Inflammatory macrophage treated with lipopolysaccharide for 4 hours (primary cell): ENCODE data around the gene DCLK2.

Experiments
- DNase-seq: peaks from one replicate; pipeline ENCODE4 v3.0.0-alpha.2; 2020

The DCLK2 gene

GRCh38 chr4:150212927-150213326 is 134.7 kb downstream of the DCLK2 start:
- no peak for DNase-seq

DNA sequence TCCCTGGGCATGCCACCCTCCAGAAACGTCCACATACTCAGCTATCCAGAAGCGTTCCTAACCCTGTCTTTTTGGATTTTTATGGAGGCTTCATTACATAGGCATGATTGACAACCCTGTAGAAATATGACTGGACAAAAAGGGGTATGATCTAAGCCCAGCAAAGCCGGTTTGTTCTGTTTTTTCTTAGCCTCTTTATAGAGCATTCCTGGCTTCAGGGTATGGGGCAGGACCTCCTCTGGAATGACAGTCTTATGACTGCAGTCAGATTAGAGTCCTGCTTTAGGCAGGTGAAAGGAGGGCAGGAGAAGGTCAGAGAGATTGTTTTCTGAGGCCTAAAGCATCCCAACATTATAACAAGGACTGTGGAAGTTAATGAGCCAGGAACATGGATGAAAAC is 137.4 kb downstream of the DCLK2 start:
- DNase-seq = no peak

GRCh38 chr4:150216726-150217125 is 138.5 kb downstream of the DCLK2 start:
- DNase-seq = no peak

DNA sequence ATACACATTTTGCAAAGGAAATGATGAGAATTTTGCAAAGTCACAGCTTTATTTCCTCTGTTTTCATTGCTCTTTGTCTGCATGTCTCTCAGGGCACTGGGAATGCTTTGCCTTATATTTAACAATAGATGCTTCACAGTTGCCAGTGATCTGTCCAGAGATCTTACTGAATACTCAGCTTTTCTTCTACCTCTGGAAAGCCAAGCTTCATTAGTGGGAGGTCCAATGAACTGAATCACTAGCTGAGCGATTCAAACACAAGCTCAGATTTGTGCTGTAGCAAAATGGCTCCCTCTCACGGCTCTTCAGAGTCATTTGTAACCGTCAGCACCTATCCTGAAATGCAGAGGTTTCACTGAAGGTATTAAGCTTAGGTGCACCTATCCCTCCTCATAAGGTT is 138.9 kb downstream of the DCLK2 start:
- no peak for DNase-seq

- DNase-seq = no peak
Observed at GRCh38 chr4:150217808-150218207, 139.6 kb downstream of the DCLK2 start.

GRCh38 chr4:150218447-150218846 is 140.2 kb downstream of the DCLK2 start:
- DNase-seq = no peak

GRCh38 chr4:150219841-150220240 is 141.6 kb downstream of the DCLK2 start:
- DNase-seq = no peak

- peak; percentile 39 for DNase-seq
Observed at GRCh38 chr4:150224896-150225591, 146.8 kb downstream of the DCLK2 start.

DNA sequence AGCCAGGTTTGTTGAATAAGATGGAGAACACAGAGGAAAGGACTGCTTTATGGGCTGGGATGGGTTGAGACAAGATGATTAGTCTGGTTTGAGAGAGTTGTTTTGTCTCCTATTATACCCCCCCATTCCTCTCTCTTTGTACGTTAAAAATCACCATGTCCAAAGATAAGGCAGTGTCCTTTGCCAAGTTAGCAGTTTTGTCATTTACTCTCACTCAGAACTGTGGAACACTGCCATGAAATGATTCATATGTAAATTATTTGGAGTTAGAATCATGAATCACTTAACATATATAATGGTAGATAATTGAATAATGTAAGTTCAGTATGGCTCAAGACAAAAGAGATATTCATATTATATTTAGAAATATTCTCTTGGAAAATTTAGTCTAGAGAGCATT is 151.3 kb downstream of the DCLK2 start:
- no peak for DNase-seq

- no peak for DNase-seq
Observed at GRCh38 chr4:150230561-150230960, 152.3 kb downstream of the DCLK2 start.

DNA sequence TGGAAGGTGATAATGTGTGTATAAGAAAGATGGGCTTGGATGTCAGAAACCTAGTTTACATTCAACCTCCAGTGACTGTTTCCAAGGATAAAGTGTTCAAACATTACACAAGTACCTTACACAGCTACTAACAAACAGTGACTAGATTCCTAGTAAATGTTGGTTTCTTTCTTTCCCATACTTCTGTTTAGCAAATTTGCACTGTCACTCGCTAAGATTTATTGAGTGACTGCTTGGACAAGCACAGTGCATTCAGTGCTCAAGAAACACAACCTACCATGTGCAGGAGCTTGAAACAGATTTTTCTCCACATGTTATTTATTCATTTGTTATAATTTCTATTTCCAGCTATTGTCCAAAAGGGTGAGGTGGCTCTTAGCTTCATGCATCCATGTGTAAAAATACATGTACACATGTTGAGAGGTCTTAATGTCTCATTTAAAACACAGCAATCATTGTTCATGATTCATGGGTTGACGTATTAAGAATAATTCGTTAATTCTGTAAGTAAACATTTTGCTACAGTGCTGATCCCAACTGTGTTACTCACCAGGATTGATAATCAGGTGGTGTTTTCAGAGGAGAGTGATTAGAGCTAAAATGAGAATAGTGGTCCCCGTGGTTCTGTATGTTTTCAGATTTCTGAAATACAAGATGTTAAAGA is 153.0 kb downstream of the DCLK2 start:
- DNase-seq = no peak

DNA sequence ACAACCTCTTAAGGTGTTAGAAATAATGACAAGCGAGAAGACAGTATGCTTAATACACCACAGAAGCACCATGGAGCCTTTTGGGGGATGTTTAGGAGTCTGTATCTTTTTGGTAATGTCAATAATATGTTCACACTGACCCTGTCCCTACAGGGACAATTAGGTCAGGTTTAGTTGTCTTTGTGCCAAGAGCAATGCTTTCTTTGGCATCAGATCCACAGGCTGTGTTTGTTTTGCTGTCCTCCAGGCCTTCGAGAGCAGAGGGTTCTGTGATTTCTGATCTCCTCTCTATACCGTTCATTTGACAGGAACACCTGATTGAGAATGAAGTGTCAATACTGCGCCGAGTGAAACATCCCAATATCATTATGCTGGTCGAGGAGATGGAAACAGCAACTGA is 153.8 kb downstream of the DCLK2 start:
- no peak for DNase-seq

DNA sequence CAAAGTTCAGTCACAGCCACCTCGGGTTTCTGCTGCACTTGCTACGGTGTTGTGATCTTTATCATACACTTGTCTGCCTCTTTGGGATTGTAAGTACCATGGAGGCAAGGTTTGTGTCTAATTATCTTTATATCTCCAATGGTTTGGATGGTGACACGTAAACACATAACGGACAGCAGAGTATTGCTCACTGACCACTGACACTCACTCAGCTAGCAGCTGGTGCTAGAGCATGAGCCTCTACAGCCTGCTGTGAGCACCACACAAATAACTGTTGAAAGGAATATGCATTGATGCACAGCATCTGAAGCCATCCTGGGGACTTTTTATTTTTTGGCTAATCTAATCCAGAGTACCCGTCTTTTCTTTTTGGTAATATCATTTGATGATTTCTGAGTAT is 156.0 kb downstream of the DCLK2 start:
- DNase-seq = no peak

DNA sequence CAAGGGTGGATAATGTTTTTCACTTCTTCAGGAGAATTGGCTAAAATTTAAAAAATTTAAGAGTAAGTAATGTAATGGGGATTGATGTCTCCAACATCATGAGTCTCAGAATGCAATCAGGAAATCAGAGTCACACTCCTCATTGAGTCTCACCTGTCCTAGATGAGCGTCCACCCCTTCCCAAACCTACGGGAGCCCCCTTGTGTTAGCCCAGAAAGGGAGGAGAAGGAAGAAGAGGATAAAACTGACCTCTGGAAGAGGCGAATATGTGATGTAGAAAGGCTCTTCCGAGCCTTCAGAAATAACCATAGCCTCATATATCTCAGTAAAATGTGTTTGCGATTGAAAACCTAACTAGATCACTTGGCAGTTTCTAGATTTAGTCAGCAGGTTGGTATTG is 157.1 kb downstream of the DCLK2 start:
- no peak for DNase-seq

DNA sequence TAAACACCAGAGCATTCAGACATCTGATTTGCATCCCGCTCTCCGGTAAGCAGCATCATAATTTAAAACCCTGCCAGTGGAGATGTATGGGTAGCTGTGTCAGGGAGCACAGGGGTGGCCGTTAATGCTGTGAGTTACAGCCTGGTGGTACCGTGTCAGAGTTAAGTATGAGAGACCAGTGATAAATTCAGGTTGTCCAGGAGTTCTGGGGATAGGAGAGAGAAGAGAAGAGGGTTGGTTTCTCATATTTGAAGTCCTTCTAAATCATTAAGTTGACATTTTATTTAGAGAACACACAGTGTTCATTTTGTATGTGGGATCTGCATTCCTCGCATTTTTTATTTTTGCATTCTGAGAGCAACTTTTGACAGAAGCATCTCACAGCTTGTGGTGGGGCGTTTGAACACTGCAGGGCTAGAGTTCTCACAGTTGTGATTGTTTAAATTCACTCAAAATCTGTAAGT is 157.6 kb downstream of the DCLK2 start:
- DNase-seq = no peak

GRCh38 chr4:150236626-150237025 is 158.4 kb downstream of the DCLK2 start:
- DNase-seq = no peak

- DNase-seq = no peak
Observed at GRCh38 chr4:150237110-150237872, 159.0 kb downstream of the DCLK2 start.

- no peak for DNase-seq
Observed at GRCh38 chr4:150238591-150238990, 160.3 kb downstream of the DCLK2 start.

- no peak for DNase-seq
Observed at GRCh38 chr4:150240011-150240410, 161.8 kb downstream of the DCLK2 start.

- DNase-seq = peak; percentile 4
Observed at GRCh38 chr4:150242820-150243458, 164.7 kb downstream of the DCLK2 start.

DNA sequence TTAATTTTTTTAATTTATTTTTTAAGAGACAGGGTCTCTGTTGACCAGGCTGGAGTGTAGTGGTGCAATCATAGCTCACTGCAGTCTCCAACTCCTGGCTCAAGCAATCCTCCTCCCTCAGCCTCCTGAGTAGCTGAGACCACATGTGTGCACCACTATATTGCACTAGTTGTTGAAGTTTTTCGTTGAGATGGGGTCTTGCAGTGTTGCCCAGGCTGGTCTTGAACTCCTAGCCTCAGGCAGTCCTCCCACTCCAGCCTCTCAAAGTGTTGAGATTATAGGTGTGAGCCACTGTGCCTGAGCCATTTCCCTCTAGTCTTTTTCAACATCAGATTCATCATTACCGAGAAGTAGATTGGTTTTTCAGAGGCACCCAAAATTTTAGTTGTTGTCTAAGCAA is 165.7 kb downstream of the DCLK2 start:
- DNase-seq = no peak

DNA sequence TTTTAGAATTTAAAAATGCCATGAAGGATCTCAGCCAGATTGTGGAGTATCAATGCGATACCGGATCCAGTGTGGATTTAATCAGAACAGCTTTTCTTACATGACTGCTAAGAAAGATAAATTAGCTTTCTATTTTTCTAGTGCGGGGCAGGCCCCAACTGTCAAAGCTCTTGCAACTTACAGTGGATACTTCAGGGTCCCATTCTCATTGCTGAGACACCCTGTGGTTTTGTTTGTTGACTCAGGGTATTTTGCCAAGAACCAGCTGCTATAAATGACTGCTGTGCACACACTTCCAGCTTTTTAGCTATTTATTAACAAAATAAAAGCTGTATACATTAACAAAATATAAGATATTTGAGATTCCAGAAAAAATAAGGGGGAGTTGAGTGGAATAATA is 166.4 kb downstream of the DCLK2 start:
- DNase-seq = no peak

- DNase-seq = no peak
Observed at GRCh38 chr4:150247184-150247583, 168.9 kb downstream of the DCLK2 start.

GRCh38 chr4:150248181-150248580 is 169.9 kb downstream of the DCLK2 start:
- DNase-seq = no peak
